ENCODE results near the gene RASSF8.

- TF ChIP-seq CTCF (IDR thresholded peaks at IDR 0.05) (no peak), POLR2A (IDR thresholded peaks at IDR 0.05) (no peak)
Observed at GRCh38 chr12:25990495-25990894, 32.0 kb downstream of the RASSF8 start.
